NCI-H510A treated with DMSO at 0.1 percent for 48 hours (cell line): ENCODE measurements around the gene LGALS9.

Experiments
- DNase-seq: peaks from one replicate; lab custom pipeline; 2025; lab: John Stamatoyannopoulos, UW

The LGALS9 gene

GRCh38 chr17:27603421-27603770, 27.6 kb upstream of the LGALS9 start:
- DNase-seq = no peak

DNA sequence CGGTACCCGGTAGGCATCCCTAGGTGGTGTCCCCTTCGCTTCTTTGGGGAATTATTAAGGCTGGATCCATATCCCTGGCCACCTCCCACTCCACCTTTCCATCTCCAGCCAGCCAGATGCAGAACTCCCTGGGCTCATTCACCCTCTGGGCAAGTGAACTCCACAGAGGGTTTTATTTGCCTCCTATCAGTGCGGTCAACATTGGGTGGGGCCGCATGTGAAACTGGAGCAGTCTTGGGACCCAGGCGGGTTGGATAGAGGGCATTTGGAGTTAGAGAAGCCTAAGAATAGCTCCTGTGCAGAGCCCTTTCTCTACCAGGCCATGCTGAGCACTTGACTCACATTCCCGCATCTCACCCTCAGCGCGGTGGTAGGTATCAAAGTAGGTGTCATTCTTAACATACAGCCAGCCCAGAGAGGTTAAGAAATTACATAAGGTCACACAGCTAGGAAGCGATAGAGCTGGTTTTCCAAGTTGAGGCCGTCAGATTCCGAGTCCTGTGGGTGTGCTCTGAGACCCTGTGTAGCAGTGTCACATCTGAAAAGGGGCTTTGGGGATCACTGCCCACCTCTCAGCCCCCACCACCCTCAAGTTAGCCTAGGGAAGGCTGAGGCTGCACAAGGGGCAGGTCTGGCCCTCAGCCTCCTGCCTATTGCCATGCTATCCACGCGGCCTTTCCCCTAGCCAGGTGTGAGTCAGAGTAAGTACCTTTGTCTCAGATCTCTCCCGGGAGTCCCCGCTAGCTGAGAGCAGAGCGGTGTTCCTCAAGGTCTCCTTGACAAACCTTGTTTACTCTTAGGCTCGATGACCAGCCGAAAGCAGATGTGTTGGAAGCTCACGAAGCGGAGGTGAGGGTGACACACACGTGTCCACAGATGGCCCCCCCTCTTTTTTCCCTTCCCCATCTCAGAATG, 26.9 kb upstream of the LGALS9 start:
- no peak for DNase-seq

DNA sequence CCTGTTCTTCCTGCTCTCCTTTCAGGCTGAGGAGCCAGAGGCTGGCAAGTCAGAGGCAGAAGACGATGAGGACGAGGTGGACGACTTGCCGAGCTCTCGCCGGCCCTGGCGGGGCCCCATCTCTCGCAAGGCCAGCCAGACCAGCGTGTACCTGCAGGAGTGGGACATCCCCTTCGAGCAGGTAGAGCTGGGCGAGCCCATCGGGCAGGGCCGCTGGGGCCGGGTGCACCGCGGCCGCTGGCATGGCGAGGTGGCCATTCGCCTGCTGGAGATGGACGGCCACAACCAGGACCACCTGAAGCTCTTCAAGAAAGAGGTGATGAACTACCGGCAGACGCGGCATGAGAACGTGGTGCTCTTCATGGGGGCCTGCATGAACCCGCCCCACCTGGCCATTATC, 25.6 kb upstream of the LGALS9 start:
- no peak for DNase-seq

- DNase-seq = no peak
These were observed 23.4 kb upstream of the LGALS9 start for GRCh38 chr17:27607521-27608091.

DNA sequence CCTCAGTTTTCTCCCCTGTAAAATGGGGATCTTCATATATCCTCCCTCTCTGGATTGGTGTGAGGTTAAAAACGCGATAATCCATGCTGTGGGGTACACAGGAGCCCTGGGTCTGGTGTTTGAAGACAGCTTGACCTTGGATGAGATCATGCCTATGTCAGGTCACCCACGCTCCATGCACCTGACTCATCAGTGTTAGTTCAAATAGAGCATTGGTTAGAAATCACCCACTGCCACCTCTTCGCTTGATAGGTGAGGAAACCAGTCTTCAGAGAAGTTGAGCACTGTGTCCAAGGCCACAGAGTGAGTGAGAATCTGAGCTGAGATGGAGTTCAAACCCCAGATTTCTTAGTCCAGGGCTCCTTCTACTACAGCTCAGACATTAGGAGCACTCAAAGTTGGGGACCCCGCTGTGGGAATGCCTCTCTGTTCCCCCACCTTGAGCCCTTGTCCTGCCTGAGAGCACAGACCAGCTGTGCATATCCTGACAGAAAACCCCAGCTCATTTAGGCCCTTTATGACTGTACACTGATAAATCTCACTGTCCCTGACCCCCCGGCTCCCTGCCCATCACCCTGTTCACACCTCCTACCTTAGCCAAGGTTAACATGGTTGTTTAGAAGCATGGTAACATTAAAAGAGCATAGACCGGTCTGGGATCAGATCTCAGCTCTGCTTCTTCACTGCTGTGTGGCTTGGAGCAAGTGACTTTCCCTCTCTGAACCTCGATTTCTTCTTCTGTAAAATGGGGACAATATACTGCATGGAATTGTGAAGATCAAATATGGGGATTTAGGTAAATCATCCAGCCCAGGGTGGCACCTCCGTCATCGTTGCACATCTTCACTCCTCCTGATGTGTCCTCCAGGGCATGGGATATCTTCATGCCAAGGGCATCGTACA, 22.4 kb upstream of the LGALS9 start:
- no peak for DNase-seq

DNA sequence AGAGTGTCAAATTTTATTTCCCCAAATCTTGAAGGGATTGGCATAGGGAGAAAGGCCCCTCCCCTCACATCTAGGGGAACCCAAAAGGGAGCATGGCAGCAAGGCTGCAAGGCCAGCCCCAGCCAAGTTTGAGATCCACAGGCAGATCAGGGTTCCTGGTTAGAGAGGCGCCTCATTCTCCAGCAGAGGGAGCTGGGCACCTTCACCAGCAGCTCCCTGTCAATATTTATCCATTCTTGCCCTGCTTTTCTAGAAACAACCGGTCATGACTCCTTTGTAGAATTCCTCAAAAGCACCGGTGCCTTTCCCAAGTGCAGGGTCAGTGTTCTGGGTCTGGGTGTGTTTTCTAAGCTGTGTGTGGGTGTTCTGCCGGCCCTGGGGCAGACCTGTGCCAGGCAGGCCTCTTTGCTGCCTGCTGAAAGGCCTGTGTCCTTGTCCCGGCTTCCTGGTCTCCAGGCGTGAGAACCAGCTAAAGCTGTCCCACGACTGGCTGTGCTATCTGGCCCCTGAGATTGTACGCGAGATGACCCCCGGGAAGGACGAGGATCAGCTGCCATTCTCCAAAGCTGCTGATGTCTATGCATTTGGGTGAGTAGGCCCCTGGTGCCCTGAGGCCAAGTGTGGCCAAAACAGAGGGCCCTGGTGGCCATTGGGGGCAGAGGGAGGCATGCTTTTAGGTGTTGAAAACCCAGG, 21.2 kb upstream of the LGALS9 start:
- no peak for DNase-seq

- DNase-seq = no peak
These were observed 20.7 kb upstream of the LGALS9 start for GRCh38 chr17:27610304-27610677.

- no peak for DNase-seq
These were observed 18.7 kb upstream of the LGALS9 start for GRCh38 chr17:27612160-27612770.

- no peak for DNase-seq
These were observed 17.6 kb upstream of the LGALS9 start for GRCh38 chr17:27613433-27613832.

GRCh38 chr17:27615121-27615520, 15.9 kb upstream of the LGALS9 start:
- DNase-seq = no peak

DNA sequence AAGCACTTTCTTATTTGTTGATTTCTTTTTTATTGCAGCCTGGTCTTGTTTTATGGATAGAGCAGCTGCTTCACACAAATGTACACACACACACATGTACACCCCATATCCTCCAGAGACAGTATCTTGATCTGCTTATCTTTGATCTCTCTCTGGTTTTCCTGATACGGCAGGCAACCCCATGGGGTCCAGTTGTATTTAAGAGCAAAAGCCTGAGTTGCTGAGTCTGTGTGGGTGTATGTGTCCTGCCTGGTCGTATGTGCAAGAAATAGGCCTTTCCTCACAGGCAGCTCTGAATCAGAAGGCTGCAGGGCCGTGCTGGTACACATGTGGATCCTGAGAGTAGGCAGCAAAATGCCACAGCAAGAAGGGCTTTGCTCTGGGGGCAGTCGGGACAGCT, 14.6 kb upstream of the LGALS9 start:
- DNase-seq = no peak

GRCh38 chr17:27618417-27618816, 12.6 kb upstream of the LGALS9 start:
- DNase-seq = no peak

DNA sequence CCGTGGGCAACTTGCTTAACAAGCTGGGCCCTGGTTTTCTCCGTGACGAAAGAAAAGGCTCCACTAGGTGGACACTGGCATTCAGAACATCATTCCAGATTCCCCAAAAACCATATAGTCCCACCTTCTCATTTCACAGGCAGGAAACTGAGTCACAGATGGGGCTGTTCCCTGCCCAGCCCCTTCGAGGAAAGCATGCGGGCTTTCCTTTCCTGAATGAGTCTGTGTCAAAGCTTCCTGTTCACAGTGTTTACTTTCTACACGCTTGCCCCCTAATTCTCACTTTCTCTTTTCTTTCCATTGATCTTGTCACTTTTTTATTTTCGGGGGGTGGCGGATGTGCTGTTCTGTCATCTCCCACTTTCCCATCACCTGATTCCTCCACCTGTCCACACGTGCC, 10.3 kb upstream of the LGALS9 start:
- no peak for DNase-seq

GRCh38 chr17:27621536-27621935, 9.5 kb upstream of the LGALS9 start:
- no peak for DNase-seq

- DNase-seq = no peak
These were observed 8.9 kb upstream of the LGALS9 start for GRCh38 chr17:27621942-27622559.

DNA sequence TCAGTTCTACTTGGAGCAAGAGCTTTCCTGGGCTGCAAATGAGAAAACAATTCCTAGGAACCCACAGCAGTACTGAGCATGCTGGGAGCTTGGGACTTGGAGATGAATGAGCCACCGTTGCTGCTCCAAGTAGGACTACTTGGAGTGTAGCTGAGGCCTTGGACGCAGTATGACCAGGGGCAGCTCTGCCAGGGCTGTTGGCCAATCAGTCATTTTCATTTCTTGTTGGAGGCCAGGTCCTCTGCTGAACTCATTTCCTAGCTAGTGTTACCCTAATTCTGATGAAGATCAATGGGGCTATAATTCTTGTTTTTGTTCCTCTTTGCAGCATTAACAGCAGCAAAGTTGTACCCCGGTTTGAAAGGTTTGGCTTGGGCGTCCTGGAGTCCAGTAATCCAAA, 8.0 kb upstream of the LGALS9 start:
- no peak for DNase-seq

DNA sequence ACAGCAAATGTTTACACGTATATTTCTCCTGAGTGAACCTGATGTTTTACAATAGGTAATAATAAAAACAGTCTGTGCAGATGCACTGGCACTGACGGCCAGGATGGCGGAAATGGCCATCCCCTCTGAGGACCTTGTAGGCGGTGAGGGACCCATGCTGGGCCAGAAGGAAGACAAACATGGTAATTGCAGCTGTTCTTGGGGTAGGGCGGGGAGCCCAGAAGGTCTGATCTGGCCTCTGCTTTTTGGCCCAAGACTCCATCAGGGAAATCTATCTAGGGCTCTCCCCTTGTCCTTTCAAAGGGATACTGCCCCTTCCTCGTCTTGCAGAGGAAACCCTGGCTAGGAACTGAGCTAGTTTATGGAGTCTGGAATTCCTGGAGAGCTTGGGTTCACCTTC, 7.4 kb upstream of the LGALS9 start:
- no peak for DNase-seq

DNA sequence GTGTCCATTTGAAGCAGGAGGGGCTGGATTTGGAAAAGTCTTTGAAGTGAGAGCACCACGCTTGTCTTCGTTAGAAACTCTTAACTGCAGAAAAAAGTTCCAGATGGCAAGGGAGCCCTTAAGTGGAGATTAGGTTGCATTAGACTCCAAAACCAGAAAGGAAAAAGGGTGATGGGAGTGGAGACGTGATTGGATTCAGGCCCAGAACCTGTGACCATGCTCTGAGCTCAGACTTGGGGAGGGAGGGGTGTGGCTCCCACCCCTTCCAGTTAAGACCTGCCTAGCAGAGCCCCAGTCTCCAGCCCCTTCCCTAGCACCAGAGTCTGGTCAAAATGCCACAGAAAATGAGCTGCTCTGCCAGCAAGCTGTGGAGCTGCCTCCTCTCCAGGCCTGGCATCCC, 6.4 kb upstream of the LGALS9 start:
- DNase-seq = no peak

- no peak for DNase-seq
These were observed 5.1 kb upstream of the LGALS9 start for GRCh38 chr17:27625856-27626255.

GRCh38 chr17:27627514-27627913, 3.5 kb upstream of the LGALS9 start:
- no peak for DNase-seq

- DNase-seq = no peak
These were observed 2.6 kb upstream of the LGALS9 start for GRCh38 chr17:27628376-27628775.
